Stimulated activated memory B cell treated with anti-CD40 and anti-IgM and Interleukin-4, amounts not matched to agents 10 μg/mL and 1 μg/mL and 100 μg/mL, for 72 hours (primary cell): ENCODE results near the gene UGT3A2.
A peak's percentile ranks its signal among the peaks of the same experiment; 100 is the strongest.

Experiments used
- ATAC-seq: fragments of 150-1000 bp; cut with Tn5 transposase; 2 replicates; pipeline ENCODE4 v1.10.0; 2021
- H3K27ac Mint-ChIP-seq: one replicate; pipeline ENCODE4 v1.8.0; 2022; ENCODE audit warnings: mild to moderate bottlenecking, mixed read lengths
- H3K27me3 Mint-ChIP-seq: one replicate; pipeline ENCODE4 v1.8.0; 2022; ENCODE audit warnings: mixed read lengths
- H3K36me3 Mint-ChIP-seq: one replicate; pipeline ENCODE4 v1.8.0; 2022; ENCODE audit warnings: mixed read lengths
- H3K4me1 Mint-ChIP-seq: one replicate; pipeline ENCODE4 v1.8.0; 2022; ENCODE audit warnings: mixed read lengths
- H3K4me3 Mint-ChIP-seq: one replicate; pipeline ENCODE4 v1.8.0; 2022; ENCODE audit warnings: mild to moderate bottlenecking, moderate library complexity, mixed read lengths
- H3K9me3 Mint-ChIP-seq: one replicate; pipeline ENCODE4 v1.8.0; 2022; ENCODE audit warnings: mixed read lengths

Gene UGT3A2

DNA sequence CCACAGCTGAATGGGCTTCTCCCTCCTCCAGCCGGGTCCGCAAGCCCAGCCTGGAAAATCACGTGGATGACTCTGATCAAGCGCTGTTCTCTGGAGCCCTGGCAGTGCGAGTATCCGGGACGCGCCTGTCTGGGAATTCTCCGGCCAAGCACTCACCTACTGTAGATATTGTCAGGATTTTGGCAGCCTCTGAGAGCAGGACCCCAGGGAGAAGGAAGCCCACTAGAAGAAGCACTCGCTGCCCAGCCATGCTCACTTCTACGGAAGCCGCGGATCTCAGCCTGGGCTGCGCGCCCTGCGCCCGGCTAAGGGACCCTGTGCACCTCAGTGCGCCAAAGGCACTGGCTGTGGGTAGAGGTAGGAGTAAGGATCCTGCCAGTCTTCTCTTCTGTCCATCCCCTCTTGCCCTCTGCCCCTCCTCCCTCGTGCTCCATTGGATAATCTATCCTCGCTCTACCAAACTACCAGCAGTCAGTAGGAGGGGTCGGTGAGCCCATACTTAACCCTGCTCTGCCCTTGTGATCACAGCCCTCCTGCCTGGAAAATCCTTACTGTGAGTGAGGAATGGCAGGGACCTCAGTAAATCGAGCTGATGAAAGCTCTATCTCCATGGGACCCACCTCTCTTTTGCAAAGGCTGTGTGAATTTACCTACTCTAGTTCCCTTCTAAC, at the start of gene UGT3A2:
Gene UGT3A2 (minus strand): TSS at position 343 of the 671 bp plus-strand sequence. CDS start 93 bp downstream, at position 250.
- no peaks in the 10 kb centered on the region for H3K36me3 Mint-ChIP-seq
- H3K4me1 Mint-ChIP-seq, result peaks cover 14% of the 10 kb centered on the region
- H3K4me3 Mint-ChIP-seq, result no peak within 1 kb of the TSS
- H3K27me3 Mint-ChIP-seq, result peaks cover 36% of the 10 kb centered on the region
- no peaks in the 10 kb centered on the region for H3K9me3 Mint-ChIP-seq
- H3K27ac Mint-ChIP-seq, result no peak within 1 kb of the TSS
- ATAC-seq, result peak; percentile 21

GRCh38 chr5:36111238-36111637, 44.6 kb upstream of the UGT3A2 start:
- no peaks in the 10 kb centered on the region for H3K4me1 Mint-ChIP-seq
- no peaks in the 10 kb centered on the region for H3K27me3 Mint-ChIP-seq
- peaks cover 73% of the 10 kb centered on the region for H3K36me3 Mint-ChIP-seq
- no peaks in the 10 kb centered on the region for H3K9me3 Mint-ChIP-seq
- no peak for ATAC-seq
- no peak overlapping the region for H3K4me3 Mint-ChIP-seq
- H3K27ac Mint-ChIP-seq, result no peak overlapping the region

DNA sequence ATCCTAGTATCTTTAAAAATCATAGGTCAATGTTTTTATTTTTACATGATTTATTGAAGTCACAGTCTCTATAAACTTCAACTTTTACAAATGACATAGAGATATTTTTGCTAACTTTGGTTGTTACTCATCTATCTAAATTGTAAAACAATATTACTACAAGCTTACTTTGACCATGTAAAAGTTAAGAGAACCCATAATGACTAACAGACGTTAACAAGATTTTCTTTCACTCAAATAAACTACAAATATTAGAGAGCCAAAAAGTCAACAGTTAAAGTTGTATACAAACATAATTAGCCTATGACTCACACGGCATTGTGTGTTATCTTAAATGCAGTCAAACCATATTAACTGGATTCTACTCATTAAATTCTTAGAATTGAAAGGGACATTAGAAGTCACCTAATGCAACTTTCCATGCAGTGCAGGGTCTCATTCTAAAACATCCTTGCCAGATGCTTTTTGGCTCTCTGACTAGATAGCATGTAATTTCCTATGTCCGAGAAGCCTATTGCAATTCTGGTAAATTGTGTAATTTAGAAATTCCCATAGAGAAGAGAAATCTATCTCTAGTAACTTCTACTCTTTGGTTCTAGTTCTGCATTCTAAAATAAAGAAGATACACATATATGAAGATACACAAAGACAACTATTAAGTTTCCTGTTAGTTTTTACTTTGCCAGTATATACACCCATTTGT, 42.2 kb upstream of the UGT3A2 start:
- H3K9me3 Mint-ChIP-seq, result no peaks in the 10 kb centered on the region
- H3K36me3 Mint-ChIP-seq, result peaks cover 69% of the 10 kb centered on the region
- no peak overlapping the region for H3K4me3 Mint-ChIP-seq
- H3K27me3 Mint-ChIP-seq, result no peaks in the 10 kb centered on the region
- no peak overlapping the region for H3K27ac Mint-ChIP-seq
- ATAC-seq, result no peak
- no peaks in the 10 kb centered on the region for H3K4me1 Mint-ChIP-seq

DNA sequence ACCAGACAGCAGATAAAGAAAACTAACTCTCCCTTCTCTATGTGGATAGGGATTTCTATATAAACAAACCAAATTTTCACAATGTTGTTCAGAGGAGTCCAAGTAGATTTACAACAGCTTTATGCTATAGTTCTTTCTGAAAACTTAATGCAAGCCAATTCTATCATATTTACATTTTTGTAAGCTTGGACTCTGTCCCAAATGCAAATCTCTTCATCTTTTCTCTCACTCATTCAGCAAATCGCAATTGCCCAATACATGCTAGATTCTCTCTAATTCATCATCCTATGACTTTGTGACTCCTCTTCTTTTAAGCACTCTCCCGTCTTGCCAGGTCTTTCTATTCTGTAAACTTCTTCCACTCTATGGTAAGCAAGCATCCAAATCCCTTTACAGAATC, 39.1 kb upstream of the UGT3A2 start:
- no peak overlapping the region for H3K27ac Mint-ChIP-seq
- no peaks in the 10 kb centered on the region for H3K27me3 Mint-ChIP-seq
- H3K36me3 Mint-ChIP-seq, result peaks cover 62% of the 10 kb centered on the region
- no peaks in the 10 kb centered on the region for H3K9me3 Mint-ChIP-seq
- H3K4me1 Mint-ChIP-seq, result no peaks in the 10 kb centered on the region
- H3K4me3 Mint-ChIP-seq, result no peak overlapping the region
- ATAC-seq, result no peak

DNA sequence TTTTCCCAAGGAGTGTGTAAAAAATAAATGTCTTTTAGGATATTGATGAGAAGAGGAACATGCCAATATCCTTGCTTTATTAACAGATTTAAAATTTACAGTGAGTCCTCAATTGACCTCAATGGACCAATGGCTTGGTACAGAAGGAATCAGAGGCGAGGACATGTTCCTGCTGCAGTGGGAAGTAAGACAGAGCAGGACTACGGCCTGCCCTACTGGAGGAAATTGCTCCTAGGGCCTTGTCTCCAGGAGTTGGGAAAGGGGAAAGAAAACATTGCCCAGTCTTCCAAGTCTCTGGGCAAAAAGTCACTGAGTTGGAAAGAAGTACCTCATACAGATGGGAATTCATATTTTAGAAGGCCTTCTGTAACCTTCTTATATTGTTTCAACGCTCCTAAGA, 33.1 kb upstream of the UGT3A2 start:
- Mint-ChIP-seq H3K9me3 (no peaks in the 10 kb centered on the region), H3K36me3 (peaks cover 32% of the 10 kb centered on the region), H3K4me1 (no peaks in the 10 kb centered on the region), H3K4me3 (no peak overlapping the region), H3K27ac (no peak overlapping the region), H3K27me3 (no peaks in the 10 kb centered on the region)
- no peak for ATAC-seq

GRCh38 chr5:36096486-36096885, 29.8 kb upstream of the UGT3A2 start:
- Mint-ChIP-seq H3K4me3 (no peak overlapping the region), H3K4me1 (no peaks in the 10 kb centered on the region), H3K9me3 (peaks cover 3% of the 10 kb centered on the region), H3K27ac (no peak overlapping the region), H3K36me3 (peaks cover 9% of the 10 kb centered on the region), H3K27me3 (no peaks in the 10 kb centered on the region)
- no peak for ATAC-seq

- no peak overlapping the region for H3K27ac Mint-ChIP-seq
- H3K4me1 Mint-ChIP-seq, result no peaks in the 10 kb centered on the region
- H3K4me3 Mint-ChIP-seq, result no peak overlapping the region
- peaks cover 14% of the 10 kb centered on the region for H3K27me3 Mint-ChIP-seq
- H3K36me3 Mint-ChIP-seq, result no peaks in the 10 kb centered on the region
- peaks cover 11% of the 10 kb centered on the region for H3K9me3 Mint-ChIP-seq
- peak; percentile 34 for ATAC-seq
These were observed 23.3 kb upstream of the UGT3A2 start for GRCh38 chr5:36089989-36090388.

DNA sequence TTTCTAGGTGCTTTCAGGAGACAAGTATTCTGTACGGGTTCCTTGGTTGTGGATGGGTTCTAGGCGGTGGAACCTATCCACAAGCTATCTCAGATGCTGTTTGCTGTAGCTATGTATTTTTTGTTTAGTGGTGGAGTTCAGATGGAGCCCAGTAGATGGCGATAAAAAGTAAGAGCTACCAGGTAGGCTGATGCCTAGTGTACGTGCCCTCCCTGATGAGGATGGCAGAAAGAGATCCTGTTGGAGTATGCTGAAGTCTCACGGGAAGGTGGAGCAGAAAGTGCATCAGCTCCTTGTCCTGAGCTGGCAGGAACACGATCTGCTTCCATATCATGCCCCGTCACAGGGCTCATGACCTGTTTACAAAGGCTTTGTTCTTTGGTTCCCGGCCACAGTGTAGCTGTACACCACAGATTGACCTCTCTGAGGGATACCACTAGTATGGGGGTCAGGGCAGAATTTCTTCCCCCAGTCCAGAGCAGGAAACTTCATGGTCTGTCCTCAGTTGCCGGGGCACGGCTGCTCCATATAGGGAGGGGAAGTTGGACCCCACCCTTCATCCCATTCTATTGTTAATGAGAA, 12.6 kb upstream of the UGT3A2 start:
- H3K27me3 Mint-ChIP-seq, result peaks cover 46% of the 10 kb centered on the region
- peak; percentile 75 for ATAC-seq
- H3K4me1 Mint-ChIP-seq, result no peaks in the 10 kb centered on the region
- no peak overlapping the region for H3K27ac Mint-ChIP-seq
- no peaks in the 10 kb centered on the region for H3K36me3 Mint-ChIP-seq
- H3K4me3 Mint-ChIP-seq, result no peak overlapping the region
- H3K9me3 Mint-ChIP-seq, result no peaks in the 10 kb centered on the region

DNA sequence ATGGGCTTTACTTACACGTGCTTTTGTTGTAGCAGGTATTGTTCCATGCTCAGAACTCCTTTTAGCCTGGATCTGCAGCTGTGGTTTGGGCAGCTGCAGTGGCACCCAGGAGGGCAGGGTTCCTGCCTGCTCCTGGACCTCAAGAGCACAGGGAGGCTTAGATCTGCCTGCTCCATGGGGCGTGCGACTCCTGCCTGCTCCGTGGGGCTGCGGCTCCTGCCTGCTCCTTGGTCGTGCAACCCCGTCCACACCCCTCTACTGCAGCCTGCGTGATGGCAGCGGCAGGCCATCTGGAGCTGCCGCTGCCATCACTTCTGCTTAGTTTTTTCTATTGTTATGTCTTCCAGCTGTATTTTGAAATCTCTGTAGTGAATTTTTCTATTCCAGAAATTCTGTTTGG, 11.7 kb upstream of the UGT3A2 start:
- no peaks in the 10 kb centered on the region for H3K9me3 Mint-ChIP-seq
- no peak overlapping the region for H3K4me3 Mint-ChIP-seq
- H3K27me3 Mint-ChIP-seq, result peaks cover 41% of the 10 kb centered on the region
- no peak overlapping the region for H3K27ac Mint-ChIP-seq
- no peaks in the 10 kb centered on the region for H3K36me3 Mint-ChIP-seq
- no peaks in the 10 kb centered on the region for H3K4me1 Mint-ChIP-seq
- ATAC-seq, result no peak

DNA sequence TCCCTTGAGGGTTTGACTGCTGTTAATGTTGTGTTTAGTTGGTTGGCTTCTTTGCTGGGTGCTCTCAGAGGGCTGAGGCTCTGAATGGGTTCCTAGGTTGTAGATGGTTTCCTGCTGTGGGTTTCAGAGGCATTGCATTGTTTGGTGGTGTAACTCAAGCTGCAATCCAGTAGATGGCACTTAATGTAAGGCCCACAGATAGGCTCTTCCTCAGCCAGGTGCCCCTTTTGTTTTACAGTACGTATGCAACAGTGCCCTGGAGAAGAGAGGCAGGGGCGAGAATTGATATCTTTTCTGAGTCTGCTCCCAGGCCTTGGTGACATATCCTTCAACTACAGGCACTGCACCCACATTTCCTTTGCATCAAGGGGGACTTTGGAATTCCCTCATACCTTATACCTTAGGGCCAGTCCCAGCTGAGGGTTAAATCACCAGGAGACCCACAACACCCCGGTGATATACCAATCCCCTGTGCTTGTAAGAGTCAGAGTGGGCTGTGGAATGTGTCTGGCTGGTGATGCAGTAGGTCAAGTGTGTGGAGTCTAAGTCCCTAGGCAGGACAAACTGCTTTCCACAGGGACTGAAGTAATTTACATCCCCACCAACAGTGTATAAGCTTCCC, 7.0 kb upstream of the UGT3A2 start:
- H3K4me3 Mint-ChIP-seq, result no peak overlapping the region
- peaks cover 8% of the 10 kb centered on the region for H3K4me1 Mint-ChIP-seq
- peaks cover 38% of the 10 kb centered on the region for H3K27me3 Mint-ChIP-seq
- H3K36me3 Mint-ChIP-seq, result no peaks in the 10 kb centered on the region
- no peak overlapping the region for H3K27ac Mint-ChIP-seq
- H3K9me3 Mint-ChIP-seq, result no peaks in the 10 kb centered on the region
- no peak for ATAC-seq

GRCh38 chr5:36070687-36071571, 4.2 kb upstream of the UGT3A2 start:
- peaks cover 36% of the 10 kb centered on the region for H3K27me3 Mint-ChIP-seq
- no peak for ATAC-seq

GRCh38 chr5:36068751-36069281, 2.1 kb upstream of the UGT3A2 start:
- H3K27ac Mint-ChIP-seq, result no peak overlapping the region
- H3K27me3 Mint-ChIP-seq, result peaks cover 36% of the 10 kb centered on the region
- no peak overlapping the region for H3K4me3 Mint-ChIP-seq
- H3K4me1 Mint-ChIP-seq, result peaks cover 14% of the 10 kb centered on the region
- H3K36me3 Mint-ChIP-seq, result no peaks in the 10 kb centered on the region
- no peak for ATAC-seq
- no peaks in the 10 kb centered on the region for H3K9me3 Mint-ChIP-seq

More at GRCh38 chr5:36070687-36071571, 4.2 kb upstream of the UGT3A2 start:
- Mint-ChIP-seq H3K9me3 (no peaks in the 10 kb centered on the region), H3K4me3 (peak overlapping the region; percentile 36), H3K4me1 (peaks cover 14% of the 10 kb centered on the region), H3K36me3 (no peaks in the 10 kb centered on the region), H3K27ac (no peak overlapping the region)

GRCh38 chr5:36066001-36066539, 612 bp downstream of the UGT3A2 start:
- no peak for ATAC-seq
- Mint-ChIP-seq H3K27me3 (peaks cover 36% of the 10 kb centered on the region), H3K9me3 (no peaks in the 10 kb centered on the region)

GRCh38 chr5:36060420-36060887, 6.2 kb downstream of the UGT3A2 start:
- H3K36me3 Mint-ChIP-seq, result no peaks in the 10 kb centered on the region
- no peaks in the 10 kb centered on the region for H3K9me3 Mint-ChIP-seq
- H3K27ac Mint-ChIP-seq, result no peak overlapping the region
- H3K27me3 Mint-ChIP-seq, result peaks cover 22% of the 10 kb centered on the region
- peaks cover 6% of the 10 kb centered on the region for H3K4me1 Mint-ChIP-seq
- H3K4me3 Mint-ChIP-seq, result no peak overlapping the region
- ATAC-seq, result no peak

More at GRCh38 chr5:36066001-36066539, 612 bp downstream of the UGT3A2 start:
- H3K36me3 Mint-ChIP-seq, result no peaks in the 10 kb centered on the region
- H3K27ac Mint-ChIP-seq, result no peak overlapping the region
- H3K4me1 Mint-ChIP-seq, result peaks cover 8% of the 10 kb centered on the region
- no peak overlapping the region for H3K4me3 Mint-ChIP-seq
